Measurements from ENCODE around the gene PRR23E.

The PRR23E gene

GRCh38 chr3:127185962-127186674, 6.8 kb upstream of the PRR23E start:
- no peak for DNase-seq

GRCh38 chr3:127187316-127187715, 5.6 kb upstream of the PRR23E start:
- no peak for DNase-seq

GRCh38 chr3:127193341-127193740, 410 bp downstream of the PRR23E start:
- no peak for DNase-seq

GRCh38 chr3:127193775-127194174, 844 bp downstream of the PRR23E start:
- no peak for DNase-seq

GRCh38 chr3:127194601-127195187, 1.8 kb downstream of the PRR23E start:
- DNase-seq, result no peak

- no peak for DNase-seq
Measured at GRCh38 chr3:127195417-127195816, 2.5 kb downstream of the PRR23E start.

GRCh38 chr3:127196002-127196401, 3.1 kb downstream of the PRR23E start:
- no peak for DNase-seq

GRCh38 chr3:127196466-127197299, 3.8 kb downstream of the PRR23E start:
- DNase-seq, result no peak

- no peak for DNase-seq
Measured at GRCh38 chr3:127197300-127198189, 4.6 kb downstream of the PRR23E start.

- DNase-seq, result no peak
Measured at GRCh38 chr3:127200086-127200691, 7.3 kb downstream of the PRR23E start.

GRCh38 chr3:127203024-127203423, 10.1 kb downstream of the PRR23E start:
- no peak for DNase-seq

- DNase-seq, result no peak
Measured at GRCh38 chr3:127204841-127205582, 12.1 kb downstream of the PRR23E start.

- no peak for DNase-seq
Measured at GRCh38 chr3:127206154-127206553, 13.2 kb downstream of the PRR23E start.

GRCh38 chr3:127206611-127207516, 13.9 kb downstream of the PRR23E start:
- no peak for DNase-seq

GRCh38 chr3:127207727-127208482, 15.0 kb downstream of the PRR23E start:
- DNase-seq, result no peak

GRCh38 chr3:127208483-127209100, 15.7 kb downstream of the PRR23E start:
- DNase-seq, result no peak

- DNase-seq, result peak; percentile 80
Measured at GRCh38 chr3:127209155-127209839, 16.4 kb downstream of the PRR23E start.

GRCh38 chr3:127209840-127210653, 17.1 kb downstream of the PRR23E start:
- no peak for DNase-seq

Data from NCI-H1105 (cell line).